DLD1 (cell line): Measurements from ENCODE around the gene MTF2.

Experiments used
- in situ Hi-C: cut with HindIII; loops from 2 replicates; pipeline ENCODE4 v1.10.0; 2017; ENCODE audit warnings: low sequenced_read_pairs

The MTF2 gene

DNA sequence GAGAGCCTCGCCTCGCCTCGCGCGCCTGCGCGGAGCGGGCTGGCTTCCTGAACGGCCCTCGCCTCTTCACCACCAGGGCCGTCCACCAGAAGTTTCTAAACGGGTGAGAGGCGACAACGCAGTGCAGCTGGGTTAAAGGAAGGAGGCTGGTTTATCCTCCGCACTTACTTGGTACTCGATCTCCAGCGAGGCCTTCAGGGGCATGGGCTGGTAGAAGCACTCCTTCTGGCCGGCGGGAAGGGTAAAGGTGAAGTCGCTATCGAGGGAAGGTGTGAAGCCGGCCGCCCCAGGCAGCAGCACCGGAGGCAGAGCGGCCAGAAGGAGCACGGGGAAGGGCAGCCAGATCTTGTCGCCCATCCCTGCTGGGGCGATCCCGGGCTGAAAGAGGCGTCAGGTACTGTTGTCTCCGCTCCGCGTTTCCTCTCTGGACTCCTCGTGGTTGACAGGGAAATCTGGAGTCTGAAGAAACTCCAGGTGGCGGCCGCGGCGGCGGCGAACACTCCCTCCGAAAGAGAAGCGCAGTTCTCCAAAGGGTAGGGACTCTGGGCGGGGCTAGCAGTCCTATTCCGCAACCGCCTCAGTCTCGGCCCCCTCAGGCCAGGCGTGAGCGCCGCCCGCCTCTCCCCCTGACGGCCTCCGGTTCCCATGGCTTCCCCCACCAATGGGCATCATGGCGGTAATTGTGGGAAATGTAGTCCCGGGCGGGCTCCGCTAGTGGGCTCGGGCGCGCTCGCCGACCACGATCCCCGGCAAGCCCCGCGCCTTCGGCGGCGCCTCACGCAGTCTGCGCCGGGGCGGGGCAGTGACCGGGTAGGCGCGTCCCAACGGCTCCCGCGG, 101.0 kb downstream of the MTF2 start, which contains the start of gene TMED5:
TSS of gene TMED5 (minus strand) at position 528 of the 837 bp plus-strand sequence. CDS start at position 357, 171 bp downstream.
- in situ Hi-C loops: no loop called here

DNA sequence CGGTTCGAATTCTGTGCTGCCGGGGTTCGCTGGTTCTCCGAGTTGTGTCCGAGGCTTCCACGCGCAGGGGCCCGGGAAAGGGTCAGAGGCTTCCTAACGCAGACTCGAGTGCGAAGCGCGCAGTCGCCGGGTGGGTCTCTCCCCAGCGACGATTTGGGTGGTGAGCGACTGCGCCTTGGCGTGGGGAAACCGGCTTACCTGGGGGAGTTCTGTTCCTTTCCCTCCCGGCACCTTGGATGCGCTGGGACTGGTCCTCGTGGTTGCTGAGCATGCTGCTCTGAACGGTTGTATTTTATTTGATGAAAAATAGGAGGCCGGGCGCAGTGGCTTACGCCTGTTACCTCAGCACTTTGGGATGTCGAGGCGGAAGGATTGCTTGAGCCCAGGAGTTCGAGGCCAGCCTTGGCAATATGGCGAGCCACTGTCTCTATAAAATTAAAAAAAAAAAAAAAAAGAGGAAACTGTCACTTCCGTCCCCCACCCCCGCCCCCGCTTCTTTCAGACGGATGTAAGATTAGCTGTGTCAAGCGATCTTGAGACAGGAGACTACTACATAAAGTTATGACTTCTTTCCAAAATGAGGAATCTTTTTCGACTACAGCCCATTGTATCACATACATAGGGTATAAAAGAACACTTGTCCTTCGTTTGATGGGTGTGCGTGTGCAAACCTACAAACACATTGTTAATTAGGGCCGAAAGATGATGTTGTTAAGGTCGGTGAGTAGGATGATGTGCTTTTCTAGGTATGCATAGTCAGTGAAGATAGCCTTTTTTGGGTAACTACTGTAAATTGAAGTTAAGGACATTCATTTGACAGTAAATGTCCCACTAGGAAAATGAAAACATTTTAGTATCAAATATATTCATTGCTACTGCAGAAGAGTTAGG, 101.9 kb downstream of the MTF2 start, which contains the start of gene CCDC18:
TSS of gene CCDC18 (plus strand) at position 2 of the 891 bp plus-strand sequence. CDS start 2,638 bp downstream, outside the sequence.
- in situ Hi-C loops: no loop called here

DNA sequence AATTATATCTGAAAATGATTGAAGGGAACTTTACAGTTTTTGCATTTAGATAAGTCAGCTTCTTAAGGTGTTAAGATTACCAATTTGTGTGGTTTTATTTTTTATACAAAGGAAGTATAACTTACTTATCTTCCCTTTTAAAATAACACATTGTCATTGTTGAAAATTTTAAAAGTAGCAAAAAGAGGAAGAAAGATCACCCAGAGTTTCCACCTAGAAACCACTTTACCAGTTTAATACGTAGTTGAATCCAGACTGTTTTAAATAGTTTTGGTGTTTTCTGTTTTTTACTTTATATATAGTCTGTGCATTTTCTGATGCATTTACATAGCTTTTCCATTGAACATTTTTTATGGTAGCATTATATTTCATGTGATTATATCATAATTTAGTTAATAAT, 107.6 kb downstream of the MTF2 start:
- in situ Hi-C loops: no loop called here
